ENCODE data around the gene KCNH5.

DNA sequence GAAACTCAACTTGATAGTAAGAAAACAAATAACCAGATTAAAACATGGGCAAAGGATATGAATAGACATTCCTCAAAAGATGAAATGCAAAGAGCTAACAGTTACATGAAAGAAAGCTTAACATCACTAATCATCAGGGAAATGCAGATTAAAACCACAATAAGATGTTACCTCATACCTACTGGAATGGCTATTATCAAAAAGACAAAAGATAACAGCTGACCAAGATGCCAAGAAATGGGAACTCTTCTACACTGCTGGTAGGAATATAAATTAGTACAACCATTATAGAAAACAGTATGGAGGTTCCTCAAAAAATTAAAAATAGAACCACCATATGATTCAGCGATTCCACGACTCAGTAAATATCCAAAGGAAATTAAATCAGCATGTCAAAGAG, 18.8 kb downstream of the KCNH5 start:
- TF ChIP-seq, protein P1, sequence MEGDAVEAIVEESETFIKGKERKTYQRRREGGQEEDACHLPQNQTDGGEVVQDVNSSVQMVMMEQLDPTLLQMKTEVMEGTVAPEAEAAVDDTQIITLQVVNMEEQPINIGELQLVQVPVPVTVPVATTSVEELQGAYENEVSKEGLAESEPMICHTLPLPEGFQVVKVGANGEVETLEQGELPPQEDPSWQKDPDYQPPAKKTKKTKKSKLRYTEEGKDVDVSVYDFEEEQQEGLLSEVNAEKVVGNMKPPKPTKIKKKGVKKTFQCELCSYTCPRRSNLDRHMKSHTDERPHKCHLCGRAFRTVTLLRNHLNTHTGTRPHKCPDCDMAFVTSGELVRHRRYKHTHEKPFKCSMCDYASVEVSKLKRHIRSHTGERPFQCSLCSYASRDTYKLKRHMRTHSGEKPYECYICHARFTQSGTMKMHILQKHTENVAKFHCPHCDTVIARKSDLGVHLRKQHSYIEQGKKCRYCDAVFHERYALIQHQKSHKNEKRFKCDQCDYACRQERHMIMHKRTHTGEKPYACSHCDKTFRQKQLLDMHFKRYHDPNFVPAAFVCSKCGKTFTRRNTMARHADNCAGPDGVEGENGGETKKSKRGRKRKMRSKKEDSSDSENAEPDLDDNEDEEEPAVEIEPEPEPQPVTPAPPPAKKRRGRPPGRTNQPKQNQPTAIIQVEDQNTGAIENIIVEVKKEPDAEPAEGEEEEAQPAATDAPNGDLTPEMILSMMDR (conservative IDR thresholded peaks at IDR 0.05; ENCODE audit: low read length): no peak
- TF ChIP-seq EZH2phosphoT487 (IDR thresholded peaks at IDR 0.05; ENCODE audit: borderline replicate concordance): no peak
